Astrocyte (in vitro differentiated cells and primary cell): ENCODE data around the gene GPD2.

ENCODE experiments used
- EZH2 ChIP-seq: IDR thresholded peaks from 2 replicates; pipeline ENCODE4 v1.6.1; 2012; ENCODE audit warnings: mild to moderate bottlenecking, low read length, inconsistent platforms; ENCODE audit not compliant: insufficient read depth
- TF ChIP-seq, protein P1 (sequence below): IDR thresholded peaks from 2 replicates; pipeline ENCODE4 v1.5.1; 2011; ENCODE audit warnings: low read depth, mild to moderate bottlenecking, inconsistent platforms, low read length, moderate library complexity; ENCODE audit not compliant: insufficient read depth

DNA sequence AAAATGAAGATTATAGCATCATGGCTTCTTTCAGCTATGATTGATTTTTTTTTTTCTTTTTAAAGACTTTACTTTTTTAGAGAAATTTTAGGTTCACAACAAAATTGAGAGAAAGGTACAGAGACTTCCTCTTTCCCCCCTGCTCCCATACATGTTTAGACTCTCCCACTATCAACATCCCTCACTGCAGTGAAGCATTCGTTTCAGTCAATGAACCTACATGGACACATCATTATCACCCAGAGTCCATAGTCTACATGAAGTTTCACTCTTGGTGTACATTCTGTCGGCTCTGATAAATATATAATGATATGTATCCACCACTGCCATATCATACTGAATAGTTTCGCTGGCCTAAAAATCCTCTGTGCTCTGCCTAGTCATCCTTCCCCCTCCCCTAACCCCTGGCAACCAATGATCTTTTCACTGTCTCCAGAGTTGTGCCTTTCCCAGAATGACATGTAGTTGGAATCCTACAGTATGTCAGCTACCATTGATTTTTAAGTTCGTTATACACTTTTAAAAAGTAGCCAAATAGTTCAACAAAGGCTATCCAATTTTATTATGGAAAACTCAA, 86.8 kb downstream of the GPD2 start:
- TF ChIP-seq, protein P1, sequence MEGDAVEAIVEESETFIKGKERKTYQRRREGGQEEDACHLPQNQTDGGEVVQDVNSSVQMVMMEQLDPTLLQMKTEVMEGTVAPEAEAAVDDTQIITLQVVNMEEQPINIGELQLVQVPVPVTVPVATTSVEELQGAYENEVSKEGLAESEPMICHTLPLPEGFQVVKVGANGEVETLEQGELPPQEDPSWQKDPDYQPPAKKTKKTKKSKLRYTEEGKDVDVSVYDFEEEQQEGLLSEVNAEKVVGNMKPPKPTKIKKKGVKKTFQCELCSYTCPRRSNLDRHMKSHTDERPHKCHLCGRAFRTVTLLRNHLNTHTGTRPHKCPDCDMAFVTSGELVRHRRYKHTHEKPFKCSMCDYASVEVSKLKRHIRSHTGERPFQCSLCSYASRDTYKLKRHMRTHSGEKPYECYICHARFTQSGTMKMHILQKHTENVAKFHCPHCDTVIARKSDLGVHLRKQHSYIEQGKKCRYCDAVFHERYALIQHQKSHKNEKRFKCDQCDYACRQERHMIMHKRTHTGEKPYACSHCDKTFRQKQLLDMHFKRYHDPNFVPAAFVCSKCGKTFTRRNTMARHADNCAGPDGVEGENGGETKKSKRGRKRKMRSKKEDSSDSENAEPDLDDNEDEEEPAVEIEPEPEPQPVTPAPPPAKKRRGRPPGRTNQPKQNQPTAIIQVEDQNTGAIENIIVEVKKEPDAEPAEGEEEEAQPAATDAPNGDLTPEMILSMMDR = no peak
- no peak for TF ChIP-seq EZH2
